Activated T-cell treated with anti-CD3 and anti-CD28 coated beads, Interleukin-2, amount 50 U/mL, for 4 hours (primary cell): ENCODE data around the gene SFTPA1. TPM values are rescaled to one million over a fixed set of nuclear protein-coding genes. Genes with fewer than 3 reads are reported as not detected.
A peak's percentile ranks its signal among the peaks of the same experiment; 100 is the strongest.
"Not testable (repeated sequence)": the region's sequence is repeated elsewhere in the genome, so short reads cannot be mapped to it uniquely, and the experiment has no call there.

Source experiments
- ATAC-seq, 2 donors: fragments of 200-7000 bp; cut with Tn5 transposase; one replicate each; pipeline ENCODE4 v1.10.0; 2021
- DNase-seq: peaks from one replicate; pipeline ENCODE4 v3.0.0-alpha.2; 2020
- H3K27me3 Mint-ChIP-seq: one replicate; pipeline ENCODE4 v1.8.0; 2021; ENCODE audit warnings: low read depth, mixed read lengths
- H3K36me3 Mint-ChIP-seq: one replicate; pipeline ENCODE4 v1.8.0; 2022; ENCODE audit warnings: mixed read lengths; ENCODE audit not compliant: insufficient read depth
- H3K4me1 Mint-ChIP-seq: one replicate; pipeline ENCODE4 v1.8.0; 2021; ENCODE audit warnings: low read depth, mixed read lengths
- H3K4me3 Mint-ChIP-seq: one replicate; pipeline ENCODE4 v1.8.0; 2021; ENCODE audit warnings: mild to moderate bottlenecking, moderate library complexity, mixed read lengths
- H3K9me3 Mint-ChIP-seq: one replicate; pipeline ENCODE4 v1.8.0; 2021; ENCODE audit warnings: mixed read lengths
- total RNA-seq, 3 donors: library from RNA; stranded (reverse); gene quantifications; one replicate each; pipeline ENCODE4 v1.2.1, GENCODE V29; 2021

Gene SFTPA1
- total RNA-seq = 1 to 10 TPM; 3.1 to 3.5 (median 3.1) TPM

DNA sequence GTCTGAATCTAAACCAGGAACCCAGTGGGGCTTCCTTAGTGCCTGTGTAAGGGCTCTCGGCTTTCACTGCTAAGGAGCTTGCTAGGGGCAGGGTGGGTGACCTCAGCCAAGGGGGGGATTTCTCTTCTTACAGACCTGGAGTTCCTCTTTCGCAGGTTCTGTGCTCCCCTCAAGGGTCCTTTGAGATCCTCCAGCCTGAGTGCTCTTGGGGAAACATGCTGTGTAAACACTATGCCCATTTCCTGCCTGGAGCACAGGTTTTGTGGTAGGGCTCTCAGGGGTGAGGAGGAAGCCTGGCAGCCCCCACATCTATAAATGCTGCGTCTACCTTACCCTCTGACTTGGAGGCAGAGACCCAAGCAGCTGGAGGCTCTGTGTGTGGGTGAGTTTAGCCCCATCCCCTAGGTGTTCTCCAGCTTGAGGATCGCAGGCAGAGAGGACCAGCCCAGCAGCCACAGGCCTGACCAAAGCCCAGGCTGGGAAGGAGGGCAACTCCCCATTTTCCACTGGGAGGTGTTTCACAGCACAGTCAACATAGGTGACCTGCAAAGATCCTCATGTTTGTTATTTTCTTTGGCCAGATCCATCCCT is at the start of gene SFTPA1:
Gene SFTPA1, plus strand, starts transcription at position 339 of the 591 bp plus-strand sequence. CDS start 887 bp downstream, outside the sequence.
- no peak within 1 kb of the TSS for H3K4me3 Mint-ChIP-seq
- no peaks in the 10 kb centered on the region for H3K4me1 Mint-ChIP-seq
- H3K27me3 Mint-ChIP-seq = peaks cover 2% of the 10 kb centered on the region
- DNase-seq = no peak
- no peaks in the 10 kb centered on the region for H3K36me3 Mint-ChIP-seq
- no peaks in the 10 kb centered on the region for H3K9me3 Mint-ChIP-seq
- ATAC-seq = no peak

DNA sequence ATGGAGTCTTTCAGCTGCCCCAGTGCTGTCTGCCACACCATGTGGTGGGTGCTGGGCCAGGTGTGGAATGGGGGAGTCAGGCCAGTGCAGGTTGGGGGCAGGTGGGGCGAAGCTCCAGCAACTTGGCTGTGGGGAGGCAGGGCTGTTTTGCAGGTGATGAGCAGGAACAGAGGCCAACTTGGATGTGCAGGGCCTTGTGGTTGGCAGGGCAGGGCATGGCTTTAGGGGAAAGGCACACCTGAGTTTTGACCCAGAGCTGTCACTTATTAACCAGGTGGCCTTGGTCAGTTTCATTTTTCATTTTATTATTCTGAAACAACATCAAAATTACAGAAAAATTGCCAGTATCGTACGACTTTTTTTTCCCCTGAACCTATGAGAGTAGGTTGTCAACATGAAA is 49.5 kb upstream of the SFTPA1 start:
- H3K4me3 Mint-ChIP-seq = no peak overlapping the region
- ATAC-seq (no peak), DNase-seq (no peak)
- no peaks in the 10 kb centered on the region for H3K4me1 Mint-ChIP-seq
- no peaks in the 10 kb centered on the region for H3K9me3 Mint-ChIP-seq
- no peaks in the 10 kb centered on the region for H3K36me3 Mint-ChIP-seq
- peaks cover 20% of the 10 kb centered on the region for H3K27me3 Mint-ChIP-seq

DNA sequence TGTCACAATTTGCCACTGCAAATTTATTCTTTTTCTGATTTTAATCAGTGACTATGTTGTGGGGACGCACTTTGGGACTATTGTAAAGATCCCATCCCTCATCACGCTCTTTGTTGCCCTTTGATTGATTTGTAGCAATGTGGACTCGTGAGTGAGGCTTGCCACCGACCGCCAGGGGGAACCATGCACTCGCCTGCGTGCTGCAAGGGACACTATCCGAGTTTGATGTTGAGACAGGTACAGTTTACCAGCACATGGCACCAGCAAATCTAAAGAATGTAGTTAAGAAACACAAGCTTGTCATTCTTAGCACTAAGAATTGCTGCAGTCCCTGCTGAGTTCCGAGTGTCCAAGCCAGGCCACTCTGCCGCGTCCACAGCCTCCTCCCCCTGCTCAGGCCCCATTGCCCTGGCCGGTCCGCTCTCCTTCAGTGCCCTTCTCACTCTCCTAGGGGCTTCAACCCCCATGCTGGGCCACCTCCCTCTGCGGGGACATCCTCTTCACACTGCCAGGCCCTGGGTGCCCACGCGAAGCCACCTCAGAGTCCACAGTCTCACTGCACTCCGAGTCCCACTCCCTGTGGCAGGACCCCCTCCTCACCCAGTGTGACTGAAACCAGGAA is 48.5 kb upstream of the SFTPA1 start:
- no peaks in the 10 kb centered on the region for H3K9me3 Mint-ChIP-seq
- H3K36me3 Mint-ChIP-seq = no peaks in the 10 kb centered on the region
- peak; percentile 74 to 78 for ATAC-seq
- peak; percentile 45 for DNase-seq
- no peak overlapping the region for H3K4me3 Mint-ChIP-seq
- no peaks in the 10 kb centered on the region for H3K4me1 Mint-ChIP-seq
- H3K27me3 Mint-ChIP-seq = peaks cover 20% of the 10 kb centered on the region

DNA sequence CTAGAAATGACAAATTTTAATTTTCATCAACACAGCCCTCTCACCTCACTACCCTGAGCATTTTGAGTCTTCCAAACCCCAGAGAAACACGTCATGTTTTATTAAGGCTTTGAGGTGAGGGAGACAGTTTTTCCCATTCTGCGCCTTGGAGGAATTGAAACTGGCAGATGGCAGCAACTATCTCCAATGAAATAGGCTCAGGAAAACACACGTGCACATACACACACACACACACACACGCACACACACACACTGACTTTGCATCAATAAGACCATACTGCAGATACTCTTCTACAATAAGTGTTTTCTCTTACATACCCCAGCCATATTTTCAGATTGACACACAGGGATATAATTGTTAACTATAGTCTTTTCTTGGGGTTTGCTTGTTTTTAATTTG is 47.3 kb upstream of the SFTPA1 start:
- H3K27me3 Mint-ChIP-seq = peaks cover 21% of the 10 kb centered on the region
- ATAC-seq = no peak
- no peak overlapping the region for H3K4me3 Mint-ChIP-seq
- H3K9me3 Mint-ChIP-seq = no peaks in the 10 kb centered on the region
- no peak for DNase-seq
- H3K36me3 Mint-ChIP-seq = no peaks in the 10 kb centered on the region
- no peaks in the 10 kb centered on the region for H3K4me1 Mint-ChIP-seq

DNA sequence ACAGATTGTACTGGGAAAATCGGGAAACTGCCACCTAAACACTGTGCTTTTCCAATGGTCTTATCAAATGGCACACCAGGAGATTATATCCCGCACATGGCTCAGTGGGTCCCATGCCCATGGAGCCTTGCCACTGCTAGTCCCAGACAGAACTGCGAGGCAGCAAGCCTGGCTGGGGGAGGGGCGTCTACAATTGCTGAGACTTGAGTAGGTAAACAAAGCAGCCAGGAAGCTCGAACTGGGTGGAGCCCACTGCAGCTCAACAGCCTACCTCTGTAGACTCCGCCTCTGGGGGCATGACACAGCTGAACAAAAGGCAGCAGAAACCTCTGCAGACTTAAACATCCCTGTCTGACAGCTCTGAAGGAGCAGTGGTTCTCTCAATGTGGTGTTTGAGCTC is 40.1 kb upstream of the SFTPA1 start:
- Mint-ChIP-seq H3K27me3 (peaks cover 52% of the 10 kb centered on the region), H3K9me3 (peaks cover 14% of the 10 kb centered on the region)
- not testable (repeated sequence) for DNase-seq, H3K4me1 Mint-ChIP-seq, H3K36me3 Mint-ChIP-seq, ATAC-seq, H3K4me3 Mint-ChIP-seq

DNA sequence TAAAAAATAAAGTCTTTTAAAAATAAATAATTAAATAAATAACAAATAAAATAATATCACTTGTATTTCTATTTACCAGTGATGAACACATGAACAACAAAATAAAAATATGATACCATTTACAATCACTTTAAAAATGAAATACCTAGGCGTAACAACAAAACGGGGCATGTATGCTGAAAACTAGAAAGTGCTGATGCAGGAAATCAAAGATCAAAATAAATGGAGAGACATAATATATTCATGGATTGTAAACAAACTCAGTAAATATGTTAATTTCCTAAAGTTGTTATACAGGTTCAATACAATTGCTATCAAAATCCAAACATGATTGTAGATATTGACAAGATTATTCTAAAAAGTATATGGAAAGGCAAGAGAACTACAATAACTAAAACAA is 31.4 kb upstream of the SFTPA1 start:
- peaks cover 11% of the 10 kb centered on the region for H3K27me3 Mint-ChIP-seq
- no peaks in the 10 kb centered on the region for H3K36me3 Mint-ChIP-seq
- H3K9me3 Mint-ChIP-seq = peaks cover 4% of the 10 kb centered on the region
- H3K4me1 Mint-ChIP-seq = no peaks in the 10 kb centered on the region
- DNase-seq (no peak), ATAC-seq (no peak)
- H3K4me3 Mint-ChIP-seq = no peak overlapping the region

DNA sequence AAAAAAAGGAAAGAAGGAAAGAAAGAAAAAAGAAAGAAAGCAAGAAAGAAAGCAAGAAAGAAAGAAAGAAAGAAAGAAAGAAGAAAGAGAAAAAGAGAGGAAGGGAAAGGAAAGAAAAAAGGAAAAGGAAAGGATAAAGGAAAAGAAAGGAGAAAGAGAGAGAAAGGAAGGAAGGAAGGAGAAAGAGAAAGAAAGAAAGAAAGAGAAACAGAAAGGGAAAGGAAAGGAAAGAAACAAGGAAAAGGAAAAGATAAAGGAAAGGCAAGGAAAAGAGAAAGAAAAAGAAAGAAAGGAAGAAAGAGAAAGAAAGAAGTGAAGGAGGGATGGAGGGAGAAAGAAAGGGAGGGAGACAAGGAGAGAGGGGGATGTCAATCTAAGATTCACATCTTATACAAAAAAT is 29.7 kb upstream of the SFTPA1 start:
- peaks cover 6% of the 10 kb centered on the region for H3K27me3 Mint-ChIP-seq
- no peak overlapping the region for H3K4me3 Mint-ChIP-seq
- H3K4me1 Mint-ChIP-seq = no peaks in the 10 kb centered on the region
- no peaks in the 10 kb centered on the region for H3K36me3 Mint-ChIP-seq
- DNase-seq = no peak
- H3K9me3 Mint-ChIP-seq = no peaks in the 10 kb centered on the region
- no peak for ATAC-seq

DNA sequence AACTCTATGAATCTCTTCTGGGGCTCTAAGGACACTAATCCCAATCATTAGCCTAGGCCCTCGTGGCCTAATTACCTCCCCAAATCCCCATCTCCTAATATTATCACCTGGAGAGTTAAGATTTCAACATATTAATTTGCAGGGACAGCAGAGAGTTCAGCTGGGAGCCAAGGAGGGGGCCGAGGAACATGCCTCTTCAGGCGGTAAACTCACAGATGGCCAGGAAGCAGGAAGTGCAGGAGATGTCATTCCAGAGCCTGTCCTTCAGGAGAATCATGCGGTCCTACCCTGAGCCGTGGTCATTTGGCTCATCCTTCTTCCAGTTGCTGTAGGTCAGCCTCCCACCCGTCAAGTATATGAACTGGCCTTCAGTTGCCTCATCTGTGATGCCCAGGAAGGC is 28.6 kb upstream of the SFTPA1 start:
- no peaks in the 10 kb centered on the region for H3K36me3 Mint-ChIP-seq
- no peaks in the 10 kb centered on the region for H3K9me3 Mint-ChIP-seq
- H3K27me3 Mint-ChIP-seq = peaks cover 6% of the 10 kb centered on the region
- no peaks in the 10 kb centered on the region for H3K4me1 Mint-ChIP-seq
- no peak overlapping the region for H3K4me3 Mint-ChIP-seq
- no peak for ATAC-seq
- DNase-seq = no peak

DNA sequence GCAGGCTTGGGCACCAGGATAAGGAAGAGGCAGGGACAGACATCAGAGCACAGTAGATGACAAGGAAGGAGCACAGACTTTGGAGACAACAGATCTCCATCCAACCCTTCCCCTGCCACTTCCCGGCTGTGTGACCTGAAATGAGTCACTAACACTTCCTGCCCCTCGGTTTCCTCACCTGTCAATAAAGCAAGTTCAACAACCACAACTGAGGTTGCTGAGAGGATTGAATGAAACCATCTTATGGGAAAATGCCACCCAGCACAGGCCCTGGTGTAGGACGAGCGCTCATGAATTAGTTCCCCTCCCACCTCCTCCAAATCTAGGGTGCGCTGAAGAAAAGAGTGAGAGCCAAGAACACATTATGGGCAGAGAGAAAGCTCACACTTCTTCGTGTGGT is 27.8 kb upstream of the SFTPA1 start:
- DNase-seq, H3K27me3 Mint-ChIP-seq, H3K9me3 Mint-ChIP-seq, ATAC-seq, H3K4me3 Mint-ChIP-seq, H3K4me1 Mint-ChIP-seq, H3K36me3 Mint-ChIP-seq: not testable (repeated sequence)

DNA sequence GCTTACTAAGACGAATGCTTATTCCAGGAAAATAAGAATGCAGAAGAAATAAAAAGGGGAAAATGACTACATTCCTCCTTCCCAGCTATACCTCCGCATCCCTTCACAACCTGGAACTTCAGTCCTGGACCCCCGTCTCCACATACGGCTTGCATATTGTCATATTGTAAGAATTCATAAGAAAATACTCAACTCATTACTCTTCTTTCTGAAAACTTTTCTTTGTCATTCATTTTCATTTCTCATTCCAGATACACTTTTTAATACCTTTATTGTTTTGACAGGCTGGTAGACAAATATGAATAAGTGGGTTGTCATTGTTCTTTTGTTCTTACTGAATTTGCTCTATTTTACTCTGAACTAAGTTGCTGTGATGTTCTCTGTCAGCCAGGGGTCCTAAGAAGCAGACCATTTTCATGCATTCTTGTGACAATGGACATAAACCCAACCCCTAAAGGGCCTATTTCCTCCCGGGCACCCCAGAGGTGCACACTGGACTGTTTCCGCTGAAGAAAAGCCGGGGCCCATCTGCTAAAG is 27.2 kb upstream of the SFTPA1 start:
- H3K36me3 Mint-ChIP-seq = no peaks in the 10 kb centered on the region
- DNase-seq (no peak), ATAC-seq (no peak)
- no peaks in the 10 kb centered on the region for H3K4me1 Mint-ChIP-seq
- H3K4me3 Mint-ChIP-seq = no peak overlapping the region
- H3K27me3 Mint-ChIP-seq = peaks cover 10% of the 10 kb centered on the region
- no peaks in the 10 kb centered on the region for H3K9me3 Mint-ChIP-seq

DNA sequence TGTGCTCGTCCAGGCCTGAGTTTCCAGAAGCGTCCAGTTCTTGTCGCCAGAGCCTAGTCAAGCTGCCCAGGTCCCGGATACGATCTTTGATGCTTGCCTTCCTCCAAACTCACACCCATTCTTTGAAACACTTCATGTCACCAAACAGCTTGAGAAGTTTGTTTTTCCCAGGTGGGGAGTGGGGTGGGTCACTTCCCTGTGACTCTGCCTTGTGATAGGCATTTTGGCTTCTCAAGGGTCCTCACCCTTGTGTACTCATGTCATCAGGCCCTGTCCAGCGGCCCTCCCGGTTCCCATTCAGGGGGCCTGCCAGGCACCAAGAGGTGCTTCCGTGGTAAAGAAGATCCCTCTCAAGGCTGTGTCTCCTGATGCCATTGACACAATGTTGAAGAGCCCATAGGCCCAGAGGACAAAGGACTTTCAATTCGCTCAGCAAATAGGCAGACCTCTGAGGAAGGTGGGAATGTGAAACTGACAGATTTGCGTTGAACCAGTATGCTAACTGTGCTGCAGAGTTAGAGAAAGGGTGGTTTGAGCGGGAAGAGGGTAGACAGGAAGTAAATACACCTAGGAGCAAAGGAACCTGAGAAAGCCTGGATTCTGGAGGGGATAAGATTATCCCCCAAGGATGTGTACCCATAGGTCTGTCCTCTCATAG is 24.7 kb upstream of the SFTPA1 start:
- no peak for DNase-seq
- H3K36me3 Mint-ChIP-seq = no peaks in the 10 kb centered on the region
- peaks cover 15% of the 10 kb centered on the region for H3K27me3 Mint-ChIP-seq
- H3K4me3 Mint-ChIP-seq = no peak overlapping the region
- no peaks in the 10 kb centered on the region for H3K9me3 Mint-ChIP-seq
- H3K4me1 Mint-ChIP-seq = no peaks in the 10 kb centered on the region
- no peak for ATAC-seq

DNA sequence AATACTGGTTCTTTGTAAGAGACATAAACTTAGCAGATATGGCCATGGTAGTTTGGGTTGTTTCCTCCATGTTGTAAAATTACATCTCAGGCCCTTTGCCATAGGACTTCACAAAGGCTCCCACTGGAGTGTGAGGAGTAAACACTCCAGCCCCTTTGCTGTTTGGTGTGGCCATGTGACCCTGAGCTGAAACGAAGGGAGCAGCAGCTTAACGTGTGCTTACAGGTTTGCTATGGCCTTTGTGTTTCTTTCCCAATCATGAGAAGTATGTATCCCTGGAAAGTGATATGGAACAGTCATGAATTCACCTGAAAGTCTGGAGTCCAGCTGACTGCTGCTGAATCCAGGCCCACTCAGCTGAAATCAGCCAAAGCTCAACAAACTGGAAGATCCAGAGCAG is 23.8 kb upstream of the SFTPA1 start:
- Mint-ChIP-seq H3K27me3 (peaks cover 15% of the 10 kb centered on the region), H3K36me3 (no peaks in the 10 kb centered on the region), H3K4me3 (no peak overlapping the region), H3K4me1 (no peaks in the 10 kb centered on the region), H3K9me3 (no peaks in the 10 kb centered on the region)
- ATAC-seq (no peak), DNase-seq (no peak)

DNA sequence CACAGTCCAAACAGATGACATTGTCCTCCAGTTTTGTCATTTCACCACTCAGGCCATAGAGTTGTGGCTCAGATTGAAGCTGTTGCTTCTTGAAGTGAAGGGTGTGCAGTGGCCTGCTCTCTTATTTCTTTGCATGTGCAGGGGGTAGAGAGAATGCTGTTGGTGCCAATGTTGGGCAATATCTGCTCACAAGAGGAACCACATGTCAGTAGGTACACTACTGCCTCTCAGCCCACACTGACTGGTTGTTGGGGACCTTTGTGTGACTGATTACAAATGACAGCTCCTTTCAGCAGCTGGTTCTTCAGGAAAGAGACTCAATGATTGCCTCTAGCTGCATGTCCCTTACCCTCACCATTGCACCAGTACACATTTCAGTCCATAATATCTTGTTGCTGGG is 21.9 kb upstream of the SFTPA1 start:
- no peaks in the 10 kb centered on the region for H3K36me3 Mint-ChIP-seq
- H3K4me3 Mint-ChIP-seq = no peak overlapping the region
- no peak for ATAC-seq
- peaks cover 15% of the 10 kb centered on the region for H3K27me3 Mint-ChIP-seq
- no peaks in the 10 kb centered on the region for H3K4me1 Mint-ChIP-seq
- DNase-seq = no peak
- no peaks in the 10 kb centered on the region for H3K9me3 Mint-ChIP-seq

DNA sequence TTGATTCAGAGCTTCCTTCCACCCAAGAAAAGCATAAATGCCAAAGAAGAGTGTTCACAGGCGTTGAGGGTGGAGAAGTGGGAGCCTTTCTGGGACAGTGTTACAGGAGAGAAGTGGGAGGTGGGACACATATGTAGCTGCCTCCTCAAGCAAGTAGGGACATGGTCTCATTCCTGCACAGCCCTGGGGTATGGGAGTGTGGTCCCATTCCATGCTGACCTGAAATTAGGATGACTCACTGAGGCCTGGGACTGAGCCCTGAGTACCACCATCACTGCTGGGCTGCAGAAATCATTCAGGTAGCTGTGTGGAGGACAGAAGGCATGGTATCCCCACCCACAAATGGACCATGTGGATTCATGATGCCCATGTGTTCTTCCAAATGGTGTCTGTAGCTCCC is 17.4 kb upstream of the SFTPA1 start:
- H3K36me3 Mint-ChIP-seq = no peaks in the 10 kb centered on the region
- peaks cover 18% of the 10 kb centered on the region for H3K9me3 Mint-ChIP-seq
- H3K4me1 Mint-ChIP-seq = no peaks in the 10 kb centered on the region
- peaks cover 9% of the 10 kb centered on the region for H3K27me3 Mint-ChIP-seq
- ATAC-seq (no peak), DNase-seq (no peak)
- H3K4me3 Mint-ChIP-seq = no peak overlapping the region

DNA sequence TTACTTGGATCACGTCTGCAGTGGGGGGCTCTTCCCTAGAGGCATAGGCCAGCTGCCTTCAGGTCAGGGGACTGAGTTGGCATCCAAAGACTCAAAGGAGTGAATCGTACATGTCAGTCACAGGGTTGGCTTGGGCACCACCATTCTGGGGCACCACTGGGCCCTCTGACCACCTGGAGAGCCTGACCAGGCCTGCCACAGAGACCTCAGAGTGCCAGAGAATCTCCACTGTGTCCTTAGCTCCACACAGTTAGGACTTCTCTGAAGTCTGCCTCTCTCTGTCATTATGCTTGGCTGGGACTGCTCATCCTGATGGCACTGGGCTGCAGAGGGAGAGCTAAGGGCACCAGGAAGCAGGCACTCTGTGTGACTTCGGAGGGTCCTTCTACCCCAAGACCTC is 16.2 kb upstream of the SFTPA1 start:
- H3K36me3 Mint-ChIP-seq, H3K4me3 Mint-ChIP-seq, H3K27me3 Mint-ChIP-seq, DNase-seq, H3K4me1 Mint-ChIP-seq, ATAC-seq: not testable (repeated sequence)
- H3K9me3 Mint-ChIP-seq = peaks cover 21% of the 10 kb centered on the region
